A673 (cell line): Measurements from ENCODE around the gene PRRC2B. TPM values are rescaled to one million over a fixed set of nuclear protein-coding genes. Genes with fewer than 3 reads are reported as not detected.
"Not testable (repeated sequence)": the region's sequence is repeated elsewhere in the genome, so short reads cannot be mapped to it uniquely, and the experiment has no call there.

ENCODE experiments used
- BruUV-seq: library from RNA; stranded (reverse); fragments of 400-500 nt; replicated peaks from 2 replicates; lab custom pipeline; 2021; lab: Mats Ljungman, UMichigan
- CTCF ChIA-PET: fragments of 300-600 bp; sonication (Branson Sonifier 250); formaldehyde crosslinking; loops from one replicate; lab custom pipeline; 2022; ENCODE audit warnings: antibody characterized with exemption; lab: Charles Lee
- POLR2A ChIA-PET: fragments of 300-600 bp; sonication (Branson Sonifier 250); formaldehyde crosslinking; loops from one replicate; lab custom pipeline; 2022; ENCODE audit warnings: antibody characterized with exemption; ENCODE audit not compliant: low non-redundant PET; lab: Charles Lee
- DNase-seq: peaks from one replicate; pipeline ENCODE4 v3.0.0-alpha.2; 2015; ENCODE audit warnings: low spot score
- H3K27ac ChIP-seq: fragments of 200-600 bp; sonication (generic); 2 replicates; pipeline ENCODE4 v1.5.1; 2016; ENCODE audit warnings: mixed run types, low read depth, mild to moderate bottlenecking, mixed read lengths, antibody characterized with exemption, low read length; ENCODE audit not compliant: poor library complexity, severe bottlenecking
- H3K27me3 ChIP-seq: fragments of 200-600 bp; sonication (generic); replicated peaks from 2 replicates; pipeline ENCODE4 v1.6.1; 2017; ENCODE audit warnings: mixed run types, low read depth, mild to moderate bottlenecking, mixed read lengths, antibody characterized with exemption, low read length; ENCODE audit not compliant: insufficient read depth, poor library complexity
- H3K36me3 ChIP-seq: fragments of 200-600 bp; sonication (generic); 2 replicates; pipeline ENCODE4 v1.6.1; 2016; ENCODE audit warnings: mixed run types, mild to moderate bottlenecking, mixed read lengths, antibody characterized with exemption, low read length; ENCODE audit not compliant: insufficient read depth, poor library complexity, severe bottlenecking
- H3K4me1 ChIP-seq: fragments of 200-600 bp; sonication (generic); 2 replicates; pipeline ENCODE4 v1.6.1; 2017; ENCODE audit warnings: mixed run types, mild to moderate bottlenecking, mixed read lengths, antibody characterized with exemption, low read length; ENCODE audit not compliant: insufficient read depth, poor library complexity, severe bottlenecking
- H3K4me3 ChIP-seq: fragments of 200-600 bp; sonication (generic); 2 replicates; pipeline ENCODE4 v1.5.1; 2016; ENCODE audit warnings: low read depth, mixed run types, mild to moderate bottlenecking, mixed read lengths, low read length; ENCODE audit not compliant: poor library complexity, severe bottlenecking
- H3K9me3 ChIP-seq: fragments of 200-600 bp; sonication (generic); 2 replicates; pipeline ENCODE4 v1.6.1; 2016; ENCODE audit warnings: mixed run types, low read depth, mild to moderate bottlenecking, mixed read lengths, antibody characterized with exemption, low read length; ENCODE audit not compliant: poor library complexity, severe bottlenecking
- EZH2 ChIP-seq: fragments of 200-600 bp; sonication (generic); IDR thresholded peaks from 2 replicates; pipeline ENCODE4 v1.6.1; 2017; ENCODE audit warnings: borderline replicate concordance, low read depth, mild to moderate bottlenecking, mixed read lengths, antibody characterized with exemption, low read length; ENCODE audit not compliant: poor library complexity, severe bottlenecking
- intact Hi-C: fragments of 100-400 bp; cut with micrococcal nuclease; formaldehyde crosslinking; loops from one replicate; pipeline ENCODE4 v1.10.0; 2022; ENCODE audit not compliant: unreplicated experiment
- total RNA-seq: library from RNA; stranded (reverse); gene quantifications from 2 replicates; pipeline ENCODE4 v1.2.3, GENCODE V29; 2021
- TF ChIP-seq, protein P1 (sequence below): fragments of 300-800, 200-600 bp; sonication (generic); conservative IDR thresholded peaks from 2 replicates; pipeline ENCODE4 v1.5.1; 2017; ENCODE audit warnings: low read depth, mild to moderate bottlenecking, antibody characterized with exemption, low read length, moderate library complexity, mixed read lengths

Gene PRRC2B
- total RNA-seq, 1 experiment from 2014 or later = 317 TPM

GRCh38 chr9:131391504-131391903, 2.4 kb upstream of the PRRC2B start:
- H3K27me3 ChIP-seq = no peaks in the 10 kb centered on the region
- H3K9me3 ChIP-seq = no peaks in the 10 kb centered on the region
- peaks cover 18% of the 10 kb centered on the region for H3K4me1 ChIP-seq
- no TSS peak for BruUV-seq
- no peak overlapping the region for H3K27ac ChIP-seq
- TF ChIP-seq, protein P1, sequence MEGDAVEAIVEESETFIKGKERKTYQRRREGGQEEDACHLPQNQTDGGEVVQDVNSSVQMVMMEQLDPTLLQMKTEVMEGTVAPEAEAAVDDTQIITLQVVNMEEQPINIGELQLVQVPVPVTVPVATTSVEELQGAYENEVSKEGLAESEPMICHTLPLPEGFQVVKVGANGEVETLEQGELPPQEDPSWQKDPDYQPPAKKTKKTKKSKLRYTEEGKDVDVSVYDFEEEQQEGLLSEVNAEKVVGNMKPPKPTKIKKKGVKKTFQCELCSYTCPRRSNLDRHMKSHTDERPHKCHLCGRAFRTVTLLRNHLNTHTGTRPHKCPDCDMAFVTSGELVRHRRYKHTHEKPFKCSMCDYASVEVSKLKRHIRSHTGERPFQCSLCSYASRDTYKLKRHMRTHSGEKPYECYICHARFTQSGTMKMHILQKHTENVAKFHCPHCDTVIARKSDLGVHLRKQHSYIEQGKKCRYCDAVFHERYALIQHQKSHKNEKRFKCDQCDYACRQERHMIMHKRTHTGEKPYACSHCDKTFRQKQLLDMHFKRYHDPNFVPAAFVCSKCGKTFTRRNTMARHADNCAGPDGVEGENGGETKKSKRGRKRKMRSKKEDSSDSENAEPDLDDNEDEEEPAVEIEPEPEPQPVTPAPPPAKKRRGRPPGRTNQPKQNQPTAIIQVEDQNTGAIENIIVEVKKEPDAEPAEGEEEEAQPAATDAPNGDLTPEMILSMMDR = no peak
- TF ChIP-seq EZH2 = no peak
- no peak for DNase-seq
- CTCF ChIA-PET = no interaction called here
- H3K36me3 ChIP-seq = no peaks in the 10 kb centered on the region
- H3K4me3 ChIP-seq = no peak overlapping the region
- POLR2A ChIA-PET = no interaction called here
- intact Hi-C loops = no loop called here

DNA sequence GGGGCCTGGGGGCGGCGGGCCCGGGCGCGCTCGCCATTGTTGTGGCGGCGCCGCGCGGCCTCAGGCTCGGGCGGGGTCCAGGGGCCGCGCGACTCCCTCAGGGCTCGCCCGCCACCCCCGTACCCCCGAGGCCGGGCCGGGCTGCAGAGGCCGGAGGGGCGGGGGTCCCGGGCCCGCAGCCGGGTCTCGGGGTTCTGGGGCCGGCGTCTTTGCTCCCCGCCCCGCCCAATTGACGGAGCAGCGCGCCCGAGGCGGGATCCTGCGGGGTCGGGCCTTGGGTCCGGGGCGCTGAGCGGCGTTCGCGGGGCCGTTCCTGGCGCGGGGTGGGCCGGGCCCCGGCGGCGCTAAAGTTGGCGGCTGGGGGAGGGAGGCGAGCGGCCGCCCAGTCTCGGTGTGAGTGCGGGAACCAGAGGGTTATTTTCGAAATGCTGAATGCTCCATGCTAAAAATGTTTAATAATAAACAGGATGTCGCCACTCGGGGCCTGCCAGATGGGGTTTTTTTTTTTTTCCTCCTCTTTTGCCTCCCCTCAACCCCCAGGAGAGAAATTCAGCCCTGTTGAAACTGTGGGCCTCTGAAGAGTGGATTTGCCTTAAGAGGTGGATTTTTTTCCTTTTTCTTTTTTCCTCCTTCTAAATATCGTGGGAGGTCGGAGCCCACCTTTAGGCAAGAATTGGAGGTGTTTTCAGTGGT, 724 bp downstream of the PRRC2B start:
- Histone ChIP-seq H3K27me3 (no peaks in the 10 kb centered on the region), H3K4me1 (peaks cover 34% of the 10 kb centered on the region), H3K9me3 (no peaks in the 10 kb centered on the region), H3K27ac (peak overlapping the region; percentile 96), H3K36me3 (peaks cover 5% of the 10 kb centered on the region), H3K4me3 (peak overlapping the region; percentile 67)
- intact Hi-C loops = no loop called here
- no peak for TF ChIP-seq EZH2
- TF ChIP-seq, protein P1 = no peak
- no TSS peak for BruUV-seq
- ChIA-PET POLR2A (no interaction called here), CTCF (no interaction called here)
- DNase-seq = peak; percentile 58

GRCh38 chr9:131395157-131396098, 1.5 kb downstream of the PRRC2B start:
- TSS peak; percentile 43 for BruUV-seq

GRCh38 chr9:131396099-131396479, 2.2 kb downstream of the PRRC2B start:
- H3K36me3 ChIP-seq, BruUV-seq, CTCF ChIA-PET, DNase-seq, intact Hi-C loops, H3K9me3 ChIP-seq, H3K27ac ChIP-seq, H3K27me3 ChIP-seq, POLR2A ChIA-PET: not testable (repeated sequence)
- Histone ChIP-seq H3K4me1 (peaks cover 34% of the 10 kb centered on the region), H3K4me3 (peak overlapping the region; percentile 67)

More at GRCh38 chr9:131395157-131396098, 1.5 kb downstream of the PRRC2B start:
- no peak for DNase-seq
- Histone ChIP-seq H3K36me3 (peaks cover 5% of the 10 kb centered on the region), H3K9me3 (no peaks in the 10 kb centered on the region), H3K4me3 (peak overlapping the region; percentile 67), H3K27ac (peak overlapping the region; percentile 96), H3K4me1 (peaks cover 34% of the 10 kb centered on the region), H3K27me3 (no peaks in the 10 kb centered on the region)
- CTCF ChIA-PET = no interaction called here
- intact Hi-C loops = no loop called here
- TF ChIP-seq EZH2 = no peak
- TF ChIP-seq, protein P1 = 0 out of 2 replicates have a peak, but pooled peaks have one; percentile 11
- POLR2A ChIA-PET = no interaction called here
